ENCODE results near the gene SLC7A6OS. TPM values are rescaled to one million over a fixed set of nuclear protein-coding genes. Genes with fewer than 3 reads are reported as not detected.

SLC7A6OS gene
- total RNA-seq, 1 donor from 2014 or later, result 10.3 TPM

DNA sequence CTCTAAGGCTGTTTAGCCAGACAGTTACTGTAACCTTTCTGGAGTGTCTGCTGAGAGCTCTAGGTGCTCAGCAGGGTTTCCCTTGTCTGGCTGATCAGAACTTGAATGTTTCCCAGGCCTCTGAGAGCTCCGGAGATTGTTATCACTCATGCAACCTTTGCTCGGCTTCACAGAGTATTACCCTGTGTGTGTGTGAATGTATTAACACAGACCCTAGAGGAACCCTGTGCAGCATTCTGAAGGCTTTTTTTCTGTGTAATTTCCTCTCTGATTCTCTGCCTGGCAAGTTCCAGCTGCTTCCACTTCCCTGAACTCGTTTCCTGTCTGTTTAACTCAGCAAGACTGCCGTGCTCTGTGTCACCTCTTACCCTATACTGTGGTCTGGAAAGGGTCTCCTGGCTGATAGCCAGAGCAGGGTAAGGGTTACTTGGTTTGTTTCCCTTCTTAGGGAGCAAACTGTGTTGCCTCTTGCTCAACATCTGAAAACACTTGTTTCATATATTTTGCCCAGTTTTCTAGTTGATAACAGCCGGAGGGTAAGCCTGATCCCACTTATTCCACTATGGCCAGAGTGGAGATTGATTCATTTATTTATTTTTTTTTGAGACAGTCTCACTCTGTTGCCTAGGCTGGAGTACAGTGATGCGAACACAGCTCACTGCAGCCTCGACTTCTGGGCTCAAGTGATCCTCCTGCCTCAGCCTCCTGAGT lies 21.8 kb upstream of the SLC7A6OS start:
- no peak overlapping the region for H3K4me3 ChIP-seq (ENCODE audit: low read depth, low read length)
- TF ChIP-seq, protein P1, sequence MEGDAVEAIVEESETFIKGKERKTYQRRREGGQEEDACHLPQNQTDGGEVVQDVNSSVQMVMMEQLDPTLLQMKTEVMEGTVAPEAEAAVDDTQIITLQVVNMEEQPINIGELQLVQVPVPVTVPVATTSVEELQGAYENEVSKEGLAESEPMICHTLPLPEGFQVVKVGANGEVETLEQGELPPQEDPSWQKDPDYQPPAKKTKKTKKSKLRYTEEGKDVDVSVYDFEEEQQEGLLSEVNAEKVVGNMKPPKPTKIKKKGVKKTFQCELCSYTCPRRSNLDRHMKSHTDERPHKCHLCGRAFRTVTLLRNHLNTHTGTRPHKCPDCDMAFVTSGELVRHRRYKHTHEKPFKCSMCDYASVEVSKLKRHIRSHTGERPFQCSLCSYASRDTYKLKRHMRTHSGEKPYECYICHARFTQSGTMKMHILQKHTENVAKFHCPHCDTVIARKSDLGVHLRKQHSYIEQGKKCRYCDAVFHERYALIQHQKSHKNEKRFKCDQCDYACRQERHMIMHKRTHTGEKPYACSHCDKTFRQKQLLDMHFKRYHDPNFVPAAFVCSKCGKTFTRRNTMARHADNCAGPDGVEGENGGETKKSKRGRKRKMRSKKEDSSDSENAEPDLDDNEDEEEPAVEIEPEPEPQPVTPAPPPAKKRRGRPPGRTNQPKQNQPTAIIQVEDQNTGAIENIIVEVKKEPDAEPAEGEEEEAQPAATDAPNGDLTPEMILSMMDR (conservative IDR thresholded peaks at IDR 0.05; ENCODE audit: low read depth, low read length), result no peak
- no peak for DNase-seq (ENCODE audit: low read depth)

GRCh38 chr16:68331879-68332410 lies 21.2 kb upstream of the SLC7A6OS start:
- H3K4me3 ChIP-seq (ENCODE audit: low read depth, low read length), result no peak overlapping the region
- TF ChIP-seq, protein P1 (conservative IDR thresholded peaks at IDR 0.05; ENCODE audit: low read depth, low read length), result no peak
- DNase-seq (ENCODE audit: low read depth), result no peak

GRCh38 chr16:68328860-68329390 lies 18.2 kb upstream of the SLC7A6OS start:
- no peak for DNase-seq (ENCODE audit: low read depth)
- TF ChIP-seq, protein P1 (conservative IDR thresholded peaks at IDR 0.05; ENCODE audit: low read depth, low read length), result no peak

DNA sequence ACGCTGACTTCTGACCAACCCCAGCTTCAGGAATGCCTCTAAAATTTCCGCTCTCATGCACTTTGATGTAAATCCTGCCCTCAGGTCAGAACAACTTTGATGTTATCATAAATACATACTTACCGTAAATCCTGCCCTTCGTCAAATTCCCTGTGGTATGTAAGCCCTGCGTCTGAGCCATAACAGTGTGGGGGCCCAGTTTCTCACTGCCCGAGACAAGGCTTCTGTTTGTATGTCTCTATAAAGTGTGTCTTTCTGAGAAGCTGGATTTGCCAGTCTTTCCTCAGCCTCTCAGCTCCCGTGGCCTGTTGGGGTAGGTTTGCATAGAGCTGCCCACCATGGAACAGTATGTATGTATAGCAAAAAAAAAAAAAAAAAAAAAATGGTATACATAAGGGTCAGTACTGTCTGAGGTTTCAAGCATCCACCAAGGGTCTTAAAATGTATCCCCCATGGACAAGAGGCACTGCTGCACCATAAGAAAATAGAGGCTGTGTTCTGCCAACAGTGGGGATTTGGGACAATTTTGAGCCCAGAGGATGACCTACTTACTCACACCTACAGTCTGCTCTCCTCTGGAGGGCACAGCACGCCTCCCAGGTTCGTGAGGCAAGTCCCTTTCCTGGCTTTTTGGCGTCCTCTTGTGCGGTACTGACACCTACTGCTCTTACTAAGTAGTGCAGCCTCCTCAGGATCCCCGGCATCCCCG lies 17.6 kb upstream of the SLC7A6OS start:
- TF ChIP-seq, protein P1 (conservative IDR thresholded peaks at IDR 0.05; ENCODE audit: low read depth, low read length), result peak; percentile 99

More at GRCh38 chr16:68328860-68329390, 18.2 kb upstream of the SLC7A6OS start:
- H3K4me3 ChIP-seq (ENCODE audit: low read depth, low read length), result no peak overlapping the region

DNA sequence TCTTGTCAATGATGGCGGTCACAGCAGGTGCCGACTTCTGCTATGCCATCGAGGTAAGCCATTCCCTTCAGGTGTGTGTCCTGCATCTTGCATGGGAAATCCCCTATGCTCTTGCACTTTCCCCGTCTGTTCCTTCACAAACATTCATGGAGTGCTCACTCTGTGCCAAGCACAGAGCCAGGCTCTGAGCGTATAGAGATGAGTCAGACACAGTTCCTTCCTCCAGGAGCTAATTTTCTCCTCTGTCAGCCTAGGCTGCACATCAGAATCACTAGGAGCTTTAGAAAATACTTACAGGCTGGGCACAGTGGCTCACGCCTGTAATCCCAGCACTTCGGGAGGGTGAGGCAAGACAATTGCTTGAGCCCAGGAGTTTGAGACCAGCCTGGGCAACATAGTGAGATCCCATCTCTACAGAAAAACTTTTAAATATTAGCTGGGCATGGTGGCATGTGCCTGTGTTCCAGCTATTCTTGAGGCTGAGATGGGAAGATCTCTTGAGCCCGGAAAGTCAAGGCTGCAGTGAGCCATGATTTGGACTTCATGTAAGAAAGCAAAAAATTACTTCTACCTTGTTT lies 14.1 kb upstream of the SLC7A6OS start:
- TF ChIP-seq, protein P1 (conservative IDR thresholded peaks at IDR 0.05; ENCODE audit: low read depth, low read length), result no peak
- H3K4me3 ChIP-seq (ENCODE audit: low read depth, low read length), result no peak overlapping the region
- no peak for DNase-seq (ENCODE audit: low read depth)

More for the DNA sequence above, 17.6 kb upstream of the SLC7A6OS start:
- DNase-seq (ENCODE audit: low read depth), result peak; percentile 45
- no peak overlapping the region for H3K4me3 ChIP-seq (ENCODE audit: low read depth, low read length)

- TF ChIP-seq, protein P1 (conservative IDR thresholded peaks at IDR 0.05; ENCODE audit: low read depth, low read length), result no peak
Observed at GRCh38 chr16:68324336-68324735, 13.6 kb upstream of the SLC7A6OS start.

More at GRCh38 chr16:68324336-68324735, 13.6 kb upstream of the SLC7A6OS start:
- DNase-seq (ENCODE audit: low read depth), result no peak
- H3K4me3 ChIP-seq (ENCODE audit: low read depth, low read length), result no peak overlapping the region
